ENCODE results near the gene NDUFA6.

DNA sequence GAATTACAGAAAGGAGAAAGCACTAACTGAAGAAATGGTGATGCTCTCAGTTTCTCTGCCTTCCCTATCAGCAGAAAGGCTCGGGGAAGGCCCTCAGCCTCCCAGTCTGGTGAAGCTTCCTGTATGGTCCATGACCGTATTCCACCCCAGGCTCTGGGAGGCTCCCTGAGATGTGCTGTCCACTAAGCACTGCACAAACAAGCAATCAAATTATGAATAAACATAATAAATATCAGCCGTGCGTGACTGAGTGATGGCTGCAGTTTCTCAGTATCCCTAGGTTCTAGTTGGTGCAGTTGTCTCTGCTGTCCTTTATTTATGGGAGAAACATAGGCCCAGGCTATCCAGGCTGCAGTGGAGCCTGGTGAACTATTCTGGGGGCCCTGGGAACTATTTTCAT is 7.5 kb downstream of the NDUFA6 start:
- TF ChIP-seq, protein P1, sequence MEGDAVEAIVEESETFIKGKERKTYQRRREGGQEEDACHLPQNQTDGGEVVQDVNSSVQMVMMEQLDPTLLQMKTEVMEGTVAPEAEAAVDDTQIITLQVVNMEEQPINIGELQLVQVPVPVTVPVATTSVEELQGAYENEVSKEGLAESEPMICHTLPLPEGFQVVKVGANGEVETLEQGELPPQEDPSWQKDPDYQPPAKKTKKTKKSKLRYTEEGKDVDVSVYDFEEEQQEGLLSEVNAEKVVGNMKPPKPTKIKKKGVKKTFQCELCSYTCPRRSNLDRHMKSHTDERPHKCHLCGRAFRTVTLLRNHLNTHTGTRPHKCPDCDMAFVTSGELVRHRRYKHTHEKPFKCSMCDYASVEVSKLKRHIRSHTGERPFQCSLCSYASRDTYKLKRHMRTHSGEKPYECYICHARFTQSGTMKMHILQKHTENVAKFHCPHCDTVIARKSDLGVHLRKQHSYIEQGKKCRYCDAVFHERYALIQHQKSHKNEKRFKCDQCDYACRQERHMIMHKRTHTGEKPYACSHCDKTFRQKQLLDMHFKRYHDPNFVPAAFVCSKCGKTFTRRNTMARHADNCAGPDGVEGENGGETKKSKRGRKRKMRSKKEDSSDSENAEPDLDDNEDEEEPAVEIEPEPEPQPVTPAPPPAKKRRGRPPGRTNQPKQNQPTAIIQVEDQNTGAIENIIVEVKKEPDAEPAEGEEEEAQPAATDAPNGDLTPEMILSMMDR (tag by site-specific recombination; IDR thresholded peaks at IDR 0.05), result no peak
- TF ChIP-seq TCF7L2 (IDR thresholded peaks at IDR 0.05; ENCODE audit: borderline replicate concordance, low read depth, low read length), result no peak
- no peak for TF ChIP-seq ZNF530 (tag by site-specific recombination; IDR thresholded peaks at IDR 0.05; ENCODE audit: low read depth)
- TF ChIP-seq ZNF2 (tag by site-specific recombination; IDR thresholded peaks at IDR 0.05), result no peak
- no peak for TF ChIP-seq ZNF416 (tag by site-specific recombination; IDR thresholded peaks at IDR 0.05)
- TF ChIP-seq KLF8 (tag by site-specific recombination; IDR thresholded peaks at IDR 0.05), result no peak
- TF ChIP-seq, protein P2, sequence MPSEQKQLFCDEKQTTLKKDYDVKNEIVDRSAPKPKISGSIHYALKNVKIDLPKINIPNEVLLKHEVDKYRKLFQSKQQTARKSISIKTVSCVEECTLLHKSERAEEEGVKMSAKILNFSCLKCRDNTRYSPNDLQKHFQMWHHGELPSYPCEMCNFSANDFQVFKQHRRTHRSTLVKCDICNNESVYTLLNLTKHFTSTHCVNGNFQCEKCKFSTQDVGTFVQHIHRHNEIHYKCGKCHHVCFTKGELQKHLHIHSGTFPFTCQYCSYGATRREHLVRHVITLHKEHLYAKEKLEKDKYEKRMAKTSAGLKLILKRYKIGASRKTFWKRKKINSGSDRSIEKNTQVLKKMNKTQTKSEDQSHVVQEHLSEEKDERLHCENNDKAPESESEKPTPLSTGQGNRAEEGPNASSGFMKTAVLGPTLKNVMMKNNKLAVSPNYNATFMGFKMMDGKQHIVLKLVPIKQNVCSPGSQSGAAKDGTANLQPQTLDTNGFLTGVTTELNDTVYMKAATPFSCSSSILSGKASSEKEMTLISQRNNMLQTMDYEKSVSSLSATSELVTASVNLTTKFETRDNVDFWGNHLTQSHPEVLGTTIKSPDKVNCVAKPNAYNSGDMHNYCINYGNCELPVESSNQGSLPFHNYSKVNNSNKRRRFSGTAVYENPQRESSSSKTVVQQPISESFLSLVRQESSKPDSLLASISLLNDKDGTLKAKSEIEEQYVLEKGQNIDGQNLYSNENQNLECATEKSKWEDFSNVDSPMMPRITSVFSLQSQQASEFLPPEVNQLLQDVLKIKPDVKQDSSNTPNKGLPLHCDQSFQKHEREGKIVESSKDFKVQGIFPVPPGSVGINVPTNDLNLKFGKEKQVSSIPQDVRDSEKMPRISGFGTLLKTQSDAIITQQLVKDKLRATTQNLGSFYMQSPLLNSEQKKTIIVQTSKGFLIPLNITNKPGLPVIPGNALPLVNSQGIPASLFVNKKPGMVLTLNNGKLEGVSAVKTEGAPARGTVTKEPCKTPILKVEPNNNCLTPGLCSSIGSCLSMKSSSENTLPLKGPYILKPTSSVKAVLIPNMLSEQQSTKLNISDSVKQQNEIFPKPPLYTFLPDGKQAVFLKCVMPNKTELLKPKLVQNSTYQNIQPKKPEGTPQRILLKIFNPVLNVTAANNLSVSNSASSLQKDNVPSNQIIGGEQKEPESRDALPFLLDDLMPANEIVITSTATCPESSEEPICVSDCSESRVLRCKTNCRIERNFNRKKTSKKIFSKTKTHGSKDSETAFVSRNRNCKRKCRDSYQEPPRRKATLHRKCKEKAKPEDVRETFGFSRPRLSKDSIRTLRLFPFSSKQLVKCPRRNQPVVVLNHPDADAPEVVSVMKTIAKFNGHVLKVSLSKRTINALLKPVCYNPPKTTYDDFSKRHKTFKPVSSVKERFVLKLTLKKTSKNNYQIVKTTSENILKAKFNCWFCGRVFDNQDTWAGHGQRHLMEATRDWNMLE (tag by site-specific recombination; conservative IDR thresholded peaks at IDR 0.05; ENCODE audit: low read depth), result no peak
- TF ChIP-seq, protein P3, sequence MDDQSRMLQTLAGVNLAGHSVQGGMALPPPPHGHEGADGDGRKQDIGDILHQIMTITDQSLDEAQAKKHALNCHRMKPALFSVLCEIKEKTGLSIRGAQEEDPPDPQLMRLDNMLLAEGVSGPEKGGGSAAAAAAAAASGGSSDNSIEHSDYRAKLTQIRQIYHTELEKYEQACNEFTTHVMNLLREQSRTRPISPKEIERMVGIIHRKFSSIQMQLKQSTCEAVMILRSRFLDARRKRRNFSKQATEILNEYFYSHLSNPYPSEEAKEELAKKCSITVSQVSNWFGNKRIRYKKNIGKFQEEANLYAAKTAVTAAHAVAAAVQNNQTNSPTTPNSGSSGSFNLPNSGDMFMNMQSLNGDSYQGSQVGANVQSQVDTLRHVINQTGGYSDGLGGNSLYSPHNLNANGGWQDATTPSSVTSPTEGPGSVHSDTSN (CRISPR knock-in tag; IDR thresholded peaks at IDR 0.05), result no peak
- TF ChIP-seq ZNF202 (tag by site-specific recombination; IDR thresholded peaks at IDR 0.05; ENCODE audit: borderline replicate concordance), result no peak
- TF ChIP-seq ZNF155 (tag by site-specific recombination; IDR thresholded peaks at IDR 0.05), result no peak
- TF ChIP-seq ZNF157 (tag by site-specific recombination; IDR thresholded peaks at IDR 0.05), result no peak
- TF ChIP-seq, protein P4, sequence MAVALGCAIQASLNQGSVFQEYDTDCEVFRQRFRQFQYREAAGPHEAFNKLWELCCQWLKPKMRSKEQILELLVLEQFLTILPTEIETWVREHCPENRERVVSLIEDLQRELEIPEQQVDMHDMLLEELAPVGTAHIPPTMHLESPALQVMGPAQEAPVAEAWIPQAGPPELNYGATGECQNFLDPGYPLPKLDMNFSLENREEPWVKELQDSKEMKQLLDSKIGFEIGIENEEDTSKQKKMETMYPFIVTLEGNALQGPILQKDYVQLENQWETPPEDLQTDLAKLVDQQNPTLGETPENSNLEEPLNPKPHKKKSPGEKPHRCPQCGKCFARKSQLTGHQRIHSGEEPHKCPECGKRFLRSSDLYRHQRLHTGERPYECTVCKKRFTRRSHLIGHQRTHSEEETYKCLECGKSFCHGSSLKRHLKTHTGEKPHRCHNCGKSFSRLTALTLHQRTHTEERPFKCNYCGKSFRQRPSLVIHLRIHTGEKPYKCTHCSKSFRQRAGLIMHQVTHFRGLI (tag by site-specific recombination; IDR thresholded peaks at IDR 0.05), result no peak
